Measurements from ENCODE around the gene TSEN34.
"Not testable (repeated sequence)": the region's sequence is repeated elsewhere in the genome, so short reads cannot be mapped to it uniquely, and the experiment has no call there.

Gene TSEN34

DNA sequence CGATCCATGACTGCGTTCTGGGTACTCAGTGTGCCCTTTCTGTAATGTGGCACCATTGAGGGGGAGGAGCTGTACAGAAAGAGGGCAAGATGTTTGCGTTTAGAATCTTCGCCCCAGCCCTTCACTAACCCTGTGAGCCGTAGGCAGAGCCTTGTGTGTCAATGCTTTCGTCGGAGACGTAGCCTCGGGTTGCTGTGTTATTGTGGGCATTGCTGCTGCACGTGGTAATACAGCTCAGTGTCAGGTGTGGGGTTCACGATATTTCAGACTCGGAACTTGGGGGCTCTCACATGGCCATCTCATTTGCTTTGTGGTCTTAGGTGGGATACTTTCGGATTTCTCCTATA, 15.7 kb downstream of the TSEN34 start:
- Histone ChIP-seq H3K27me3 (ENCODE audit: insufficient read depth, low read length, poor library complexity) (no peaks in the 10 kb centered on the region), H3K4me3 (ENCODE audit: low read length) (no peak overlapping the region), H3K23ac (ENCODE audit: low read length) (no peak overlapping the region), H3K36me3 (ENCODE audit: control insufficient read depth, insufficient read depth, low read length) (peaks cover 40% of the 10 kb centered on the region), H3K18ac (ENCODE audit: low read length) (no peak overlapping the region), H3K27ac (ENCODE audit: low read depth, low read length) (no peak overlapping the region), H3K56ac (ENCODE audit: low read length) (no peak overlapping the region), H3K4me1 (ENCODE audit: control insufficient read depth, low read depth, low read length) (peaks cover 5% of the 10 kb centered on the region), H2BK120ac (ENCODE audit: low read depth, low read length) (no peak overlapping the region), H4K8ac (ENCODE audit: low read depth, low read length) (no peak overlapping the region), H3K79me1 (ENCODE audit: low read length) (peaks cover 19% of the 10 kb centered on the region), H2AK5ac (ENCODE audit: low read length) (no peak overlapping the region), H3K4me2 (ENCODE audit: low read length) (no peak overlapping the region), H4K5ac (ENCODE audit: low read length) (no peak overlapping the region), H2BK15ac (replicated peaks; ENCODE audit: low read depth) (no peak overlapping the region), H3K9ac (ENCODE audit: low read length) (no peak overlapping the region), H2BK5ac (ENCODE audit: low read length) (no peak overlapping the region), H3K4ac (ENCODE audit: low read depth, low read length) (no peak overlapping the region), H3K79me2 (ENCODE audit: control insufficient read depth, insufficient read depth, low read length) (peaks cover 56% of the 10 kb centered on the region)
- DNase-seq = no peak
- no CpG with 5 or more reads among the region's 13 CpGs for WGBS (ENCODE audit: extremely low coverage, insufficient coverage, low lambda C conversion rate)

- H3K4me1 ChIP-seq (ENCODE audit: control insufficient read depth, low read depth, low read length) = not testable (repeated sequence)
- WGBS (ENCODE audit: extremely low coverage, insufficient coverage, low lambda C conversion rate) = no CpG with 5 or more reads among the region's 23 CpGs
Observed at GRCh38 chr19:54207193-54207592, 16.1 kb downstream of the TSEN34 start.

GRCh38 chr19:54207676-54207982, 16.5 kb downstream of the TSEN34 start:
- no peak overlapping the region for H4K5ac ChIP-seq (ENCODE audit: low read length)
- no peak overlapping the region for H3K4me2 ChIP-seq (ENCODE audit: low read length)
- no peak overlapping the region for H3K23ac ChIP-seq (ENCODE audit: low read length)
- H3K27ac ChIP-seq (ENCODE audit: low read depth, low read length) = no peak overlapping the region
- peaks cover 3% of the 10 kb centered on the region for H3K4me1 ChIP-seq (ENCODE audit: control insufficient read depth, low read depth, low read length)
- H4K8ac ChIP-seq (ENCODE audit: low read depth, low read length) = no peak overlapping the region
- no peak overlapping the region for H3K9ac ChIP-seq (ENCODE audit: low read length)
- no peak overlapping the region for H3K4me3 ChIP-seq (ENCODE audit: low read length)
- no peak overlapping the region for H3K56ac ChIP-seq (ENCODE audit: low read length)
- no peak overlapping the region for H2AK5ac ChIP-seq (ENCODE audit: low read length)
- no peak overlapping the region for H2BK120ac ChIP-seq (ENCODE audit: low read depth, low read length)
- no peak for DNase-seq
- H3K27me3 ChIP-seq (ENCODE audit: insufficient read depth, low read length, poor library complexity) = no peaks in the 10 kb centered on the region
- no peak overlapping the region for H3K4ac ChIP-seq (ENCODE audit: low read depth, low read length)
- H3K79me1 ChIP-seq (ENCODE audit: low read length) = peaks cover 19% of the 10 kb centered on the region
- H3K79me2 ChIP-seq (ENCODE audit: control insufficient read depth, insufficient read depth, low read length) = peaks cover 48% of the 10 kb centered on the region
- no peak overlapping the region for H3K18ac ChIP-seq (ENCODE audit: low read length)
- no CpG with 5 or more reads among the region's 5 CpGs for WGBS (ENCODE audit: extremely low coverage, insufficient coverage, low lambda C conversion rate)
- no peak overlapping the region for H2BK15ac ChIP-seq (replicated peaks; ENCODE audit: low read depth)
- H2BK5ac ChIP-seq (ENCODE audit: low read length) = no peak overlapping the region
- H3K36me3 ChIP-seq (ENCODE audit: control insufficient read depth, insufficient read depth, low read length) = peaks cover 35% of the 10 kb centered on the region

More at GRCh38 chr19:54207193-54207592, 16.1 kb downstream of the TSEN34 start:
- not testable (repeated sequence) for H2AK5ac ChIP-seq (ENCODE audit: low read length); H3K4me3 ChIP-seq (ENCODE audit: low read length); H3K27me3 ChIP-seq (ENCODE audit: insufficient read depth, low read length, poor library complexity); H2BK15ac ChIP-seq (replicated peaks; ENCODE audit: low read depth); H4K8ac ChIP-seq (ENCODE audit: low read depth, low read length); H2BK5ac ChIP-seq (ENCODE audit: low read length); H3K27ac ChIP-seq (ENCODE audit: low read depth, low read length); H3K56ac ChIP-seq (ENCODE audit: low read length); DNase-seq; H3K23ac ChIP-seq (ENCODE audit: low read length); H4K5ac ChIP-seq (ENCODE audit: low read length); H2BK120ac ChIP-seq (ENCODE audit: low read depth, low read length); H3K9ac ChIP-seq (ENCODE audit: low read length); H3K18ac ChIP-seq (ENCODE audit: low read length); H3K4ac ChIP-seq (ENCODE audit: low read depth, low read length); H3K4me2 ChIP-seq (ENCODE audit: low read length)
- peaks cover 52% of the 10 kb centered on the region for H3K79me2 ChIP-seq (ENCODE audit: control insufficient read depth, insufficient read depth, low read length)
- peaks cover 19% of the 10 kb centered on the region for H3K79me1 ChIP-seq (ENCODE audit: low read length)
- H3K36me3 ChIP-seq (ENCODE audit: control insufficient read depth, insufficient read depth, low read length) = peaks cover 40% of the 10 kb centered on the region

- no peak overlapping the region for H3K4me3 ChIP-seq (ENCODE audit: low read length)
- DNase-seq = peak; percentile 42
- H3K9ac ChIP-seq (ENCODE audit: low read length) = no peak overlapping the region
- H3K4me2 ChIP-seq (ENCODE audit: low read length) = no peak overlapping the region
- no CpG with 5 or more reads among the region's 18 CpGs for WGBS (ENCODE audit: extremely low coverage, insufficient coverage, low lambda C conversion rate)
- no peak overlapping the region for H4K5ac ChIP-seq (ENCODE audit: low read length)
- H3K23ac ChIP-seq (ENCODE audit: low read length) = no peak overlapping the region
- no peaks in the 10 kb centered on the region for H3K27me3 ChIP-seq (ENCODE audit: insufficient read depth, low read length, poor library complexity)
- H3K18ac ChIP-seq (ENCODE audit: low read length) = no peak overlapping the region
- H2BK5ac ChIP-seq (ENCODE audit: low read length) = no peak overlapping the region
- H3K27ac ChIP-seq (ENCODE audit: low read depth, low read length) = no peak overlapping the region
- no peak overlapping the region for H3K4ac ChIP-seq (ENCODE audit: low read depth, low read length)
- H3K56ac ChIP-seq (ENCODE audit: low read length) = no peak overlapping the region
- peaks cover 31% of the 10 kb centered on the region for H3K36me3 ChIP-seq (ENCODE audit: control insufficient read depth, insufficient read depth, low read length)
- no peak overlapping the region for H2BK15ac ChIP-seq (replicated peaks; ENCODE audit: low read depth)
- no peak overlapping the region for H2AK5ac ChIP-seq (ENCODE audit: low read length)
- peaks cover 19% of the 10 kb centered on the region for H3K79me1 ChIP-seq (ENCODE audit: low read length)
- H3K79me2 ChIP-seq (ENCODE audit: control insufficient read depth, insufficient read depth, low read length) = peaks cover 42% of the 10 kb centered on the region
- H2BK120ac ChIP-seq (ENCODE audit: low read depth, low read length) = no peak overlapping the region
- H4K8ac ChIP-seq (ENCODE audit: low read depth, low read length) = no peak overlapping the region
- no peaks in the 10 kb centered on the region for H3K4me1 ChIP-seq (ENCODE audit: control insufficient read depth, low read depth, low read length)
Observed at GRCh38 chr19:54207983-54208783, 17.1 kb downstream of the TSEN34 start.

- peaks cover 19% of the 10 kb centered on the region for H3K79me1 ChIP-seq (ENCODE audit: low read length)
- H2AK5ac ChIP-seq (ENCODE audit: low read length) = no peak overlapping the region
- no peak overlapping the region for H3K23ac ChIP-seq (ENCODE audit: low read length)
- no peak overlapping the region for H3K56ac ChIP-seq (ENCODE audit: low read length)
- H3K79me2 ChIP-seq (ENCODE audit: control insufficient read depth, insufficient read depth, low read length) = peaks cover 37% of the 10 kb centered on the region
- H3K27me3 ChIP-seq (ENCODE audit: insufficient read depth, low read length, poor library complexity) = no peaks in the 10 kb centered on the region
- no peak overlapping the region for H2BK120ac ChIP-seq (ENCODE audit: low read depth, low read length)
- no peak overlapping the region for H3K4me2 ChIP-seq (ENCODE audit: low read length)
- peak; percentile 34 for DNase-seq
- H4K8ac ChIP-seq (ENCODE audit: low read depth, low read length) = no peak overlapping the region
- WGBS (ENCODE audit: extremely low coverage, insufficient coverage, low lambda C conversion rate) = no CpG with 5 or more reads among the region's 8 CpGs
- no peak overlapping the region for H3K27ac ChIP-seq (ENCODE audit: low read depth, low read length)
- no peak overlapping the region for H3K9ac ChIP-seq (ENCODE audit: low read length)
- peaks cover 29% of the 10 kb centered on the region for H3K36me3 ChIP-seq (ENCODE audit: control insufficient read depth, insufficient read depth, low read length)
- H2BK15ac ChIP-seq (replicated peaks; ENCODE audit: low read depth) = no peak overlapping the region
- no peak overlapping the region for H3K18ac ChIP-seq (ENCODE audit: low read length)
- H4K5ac ChIP-seq (ENCODE audit: low read length) = no peak overlapping the region
- H3K4ac ChIP-seq (ENCODE audit: low read depth, low read length) = no peak overlapping the region
- no peak overlapping the region for H3K4me3 ChIP-seq (ENCODE audit: low read length)
- no peaks in the 10 kb centered on the region for H3K4me1 ChIP-seq (ENCODE audit: control insufficient read depth, low read depth, low read length)
- H2BK5ac ChIP-seq (ENCODE audit: low read length) = no peak overlapping the region
Observed at GRCh38 chr19:54208784-54209057, 17.6 kb downstream of the TSEN34 start.
